HG03135 (cell line): Measurements from ENCODE around the gene HSF2BP.
"Not testable (repeated sequence)": the region's sequence is repeated elsewhere in the genome, so short reads cannot be mapped to it uniquely, and the experiment has no call there.

Experiments
- ATAC-seq: cut with Tn5 transposase; IDR thresholded peaks from one replicate; pipeline ENCODE4 v1.9.1; 2021; ENCODE audit warnings: mild to moderate bottlenecking, moderate library complexity; ENCODE audit not compliant: unreplicated experiment

The HSF2BP gene

GRCh38 chr21:43562451-43562850 is 96.8 kb downstream of the HSF2BP start:
- not testable (repeated sequence) for ATAC-seq

GRCh38 chr21:43540561-43540960 is 118.7 kb downstream of the HSF2BP start:
- not testable (repeated sequence) for ATAC-seq

DNA sequence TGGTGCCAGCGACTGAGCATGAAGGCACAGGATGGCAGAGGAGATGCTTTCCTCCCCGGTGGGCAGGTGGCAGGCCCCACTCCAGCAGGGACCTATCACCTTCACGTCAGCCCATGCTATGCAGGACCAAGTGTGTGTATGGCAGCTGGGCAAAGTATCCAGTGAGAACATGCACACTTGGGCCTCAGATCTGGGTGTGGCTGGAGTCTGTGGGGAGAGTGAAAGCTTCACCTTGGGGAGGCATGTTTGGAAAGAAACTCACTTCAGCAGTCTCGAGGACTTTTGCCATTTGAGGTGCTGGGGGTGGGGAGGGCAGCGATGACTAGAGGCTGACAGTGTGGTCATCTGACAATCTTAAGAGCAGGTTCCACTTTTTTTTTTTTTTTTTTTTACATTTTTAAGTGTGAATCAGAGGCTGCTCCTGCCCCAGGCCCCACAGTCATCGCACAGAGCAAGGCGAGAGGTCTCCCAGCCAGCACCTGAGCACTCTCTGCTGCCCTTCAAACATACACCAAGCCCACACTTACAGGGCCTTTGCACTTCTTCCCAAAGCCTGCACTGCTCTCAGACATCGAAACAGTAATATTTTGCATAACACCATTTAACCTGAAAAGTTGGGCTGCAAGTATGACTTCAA is 136.7 kb downstream of the HSF2BP start:
- not testable (repeated sequence) for ATAC-seq

DNA sequence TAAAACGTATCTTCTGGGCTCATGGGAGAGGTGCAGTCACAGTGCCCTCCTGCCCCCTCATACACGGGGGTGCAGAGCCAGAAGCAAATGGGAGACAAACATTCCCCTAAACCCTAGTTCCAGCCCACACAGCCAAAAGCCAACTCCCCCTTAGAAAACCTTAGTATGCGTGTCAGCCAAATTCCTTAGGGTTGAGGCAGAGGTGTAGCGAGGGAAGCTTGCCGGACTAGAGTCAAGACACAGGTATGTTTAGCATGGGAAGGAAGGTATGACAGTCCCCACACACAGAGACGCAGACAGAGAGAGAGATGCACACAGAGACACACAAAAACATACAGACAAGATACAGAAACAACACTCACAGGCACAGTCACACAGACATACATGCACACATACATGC is 141.6 kb downstream of the HSF2BP start:
- not testable (repeated sequence) for ATAC-seq

GRCh38 chr21:43516860-43517627 is 142.2 kb downstream of the HSF2BP start:
- not testable (repeated sequence) for ATAC-seq

GRCh38 chr21:43516295-43516847 is 142.9 kb downstream of the HSF2BP start:
- not testable (repeated sequence) for ATAC-seq

GRCh38 chr21:43514834-43515233 is 144.5 kb downstream of the HSF2BP start:
- ATAC-seq = not testable (repeated sequence)

DNA sequence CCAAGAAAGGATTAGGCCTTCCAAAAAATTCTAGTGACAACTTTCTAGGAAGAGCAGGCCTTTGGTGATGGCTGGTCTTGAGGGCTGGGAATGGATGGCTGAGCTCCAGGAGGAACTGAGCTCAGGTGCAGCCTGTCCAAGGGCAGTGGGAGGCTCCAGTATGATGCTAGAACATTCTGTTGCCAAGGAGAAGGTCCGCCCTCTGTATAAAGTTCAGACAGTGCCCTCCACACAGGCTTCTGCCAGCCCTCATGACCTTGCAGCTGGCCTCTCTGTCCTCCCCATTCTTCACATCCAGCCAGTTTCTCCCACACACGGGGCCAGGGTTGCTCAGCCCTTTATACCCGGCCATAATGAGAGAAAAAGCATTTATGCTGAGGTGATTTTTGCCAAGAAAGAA is 146.3 kb downstream of the HSF2BP start:
- not testable (repeated sequence) for ATAC-seq

DNA sequence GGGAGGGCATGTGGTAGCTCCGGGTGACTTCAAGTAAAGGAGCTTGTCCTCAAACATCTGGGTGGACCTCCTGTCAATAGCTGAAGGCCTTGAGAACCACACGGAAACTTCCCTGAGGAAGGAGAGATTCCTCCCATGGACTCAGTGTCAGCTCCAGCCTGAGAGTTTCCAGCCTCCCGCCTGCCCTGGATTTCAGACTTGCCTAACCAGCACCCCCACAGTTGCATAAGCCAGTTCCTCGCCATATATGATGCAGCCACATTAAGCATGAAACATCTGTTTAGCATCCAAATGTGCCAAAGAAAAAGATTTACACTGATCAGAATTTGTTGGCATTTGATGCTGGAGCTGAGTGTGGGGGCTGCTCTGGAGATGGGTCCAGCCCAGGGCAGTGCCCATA is 148.1 kb downstream of the HSF2BP start:
- not testable (repeated sequence) for ATAC-seq

DNA sequence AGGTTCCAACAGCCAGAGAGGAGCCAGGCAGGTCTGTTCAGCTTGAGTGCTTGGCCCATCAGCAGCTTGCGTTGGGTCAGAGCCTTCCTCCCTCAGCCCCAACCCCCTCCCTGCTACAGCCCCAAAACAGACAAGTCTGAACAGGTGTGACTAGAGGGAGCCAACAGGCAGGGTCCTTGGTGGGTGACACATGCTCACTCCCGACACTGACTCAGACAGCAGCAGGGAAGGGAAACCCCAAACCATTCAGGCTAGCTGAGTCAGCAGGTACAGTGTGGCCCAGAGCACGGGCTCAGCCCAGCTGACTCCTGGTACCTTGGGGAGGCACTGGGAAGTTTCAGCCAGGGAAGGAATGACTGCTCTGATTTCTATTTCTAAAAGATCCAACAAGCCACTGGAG is 148.6 kb downstream of the HSF2BP start:
- not testable (repeated sequence) for ATAC-seq

DNA sequence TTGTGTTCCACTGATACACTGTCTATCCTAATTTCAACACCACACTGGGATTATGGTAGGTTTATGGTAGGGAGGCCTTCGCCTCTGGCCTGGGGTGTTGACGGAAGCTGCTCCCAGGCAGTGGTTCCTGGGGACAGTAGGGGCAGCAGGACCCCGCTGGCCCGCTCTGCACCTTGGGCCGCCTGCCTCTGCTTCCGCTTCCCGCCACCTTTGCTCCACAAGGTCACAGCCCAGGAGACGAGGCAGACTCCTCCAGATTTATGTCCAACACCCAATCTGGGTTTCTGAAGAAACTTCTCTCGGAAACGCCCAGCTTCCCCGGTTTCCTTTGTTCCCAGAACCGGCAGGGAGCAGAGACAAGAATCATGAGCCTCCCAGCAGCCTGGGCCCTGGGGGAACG is 155.4 kb downstream of the HSF2BP start:
- ATAC-seq = not testable (repeated sequence)

DNA sequence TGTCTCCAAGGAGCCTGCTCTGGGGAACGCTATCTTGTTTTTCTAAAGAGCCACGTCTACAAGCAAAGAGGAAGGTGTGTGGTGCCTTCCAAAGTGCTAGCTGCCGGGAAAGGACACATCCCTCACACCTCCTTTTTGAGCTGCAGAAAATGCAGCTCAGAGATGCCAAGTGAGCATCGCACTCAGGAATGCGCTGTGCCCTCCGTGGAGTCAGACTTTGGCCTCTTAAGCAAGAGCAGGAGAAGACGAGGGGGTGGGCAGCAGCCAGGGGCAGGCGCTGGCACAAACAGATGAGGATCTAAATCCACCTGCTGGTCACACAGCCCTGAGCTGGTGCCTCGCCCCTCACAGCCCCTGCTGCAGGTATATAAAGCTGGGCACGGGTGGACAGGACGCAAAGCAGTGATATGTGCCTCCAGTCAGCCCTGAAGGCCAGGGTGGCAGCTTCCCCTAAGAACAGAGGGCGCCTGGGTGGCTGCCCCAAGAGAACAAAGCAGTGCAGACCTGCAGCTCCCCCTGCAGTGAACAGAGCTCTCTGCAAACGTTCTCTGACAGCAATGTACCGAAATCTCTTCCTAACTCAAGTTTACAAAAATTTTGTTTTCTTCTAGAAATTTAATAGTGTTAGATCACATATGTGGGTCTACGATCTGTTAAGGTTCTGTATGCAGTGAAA is 156.1 kb downstream of the HSF2BP start:
- not testable (repeated sequence) for ATAC-seq

DNA sequence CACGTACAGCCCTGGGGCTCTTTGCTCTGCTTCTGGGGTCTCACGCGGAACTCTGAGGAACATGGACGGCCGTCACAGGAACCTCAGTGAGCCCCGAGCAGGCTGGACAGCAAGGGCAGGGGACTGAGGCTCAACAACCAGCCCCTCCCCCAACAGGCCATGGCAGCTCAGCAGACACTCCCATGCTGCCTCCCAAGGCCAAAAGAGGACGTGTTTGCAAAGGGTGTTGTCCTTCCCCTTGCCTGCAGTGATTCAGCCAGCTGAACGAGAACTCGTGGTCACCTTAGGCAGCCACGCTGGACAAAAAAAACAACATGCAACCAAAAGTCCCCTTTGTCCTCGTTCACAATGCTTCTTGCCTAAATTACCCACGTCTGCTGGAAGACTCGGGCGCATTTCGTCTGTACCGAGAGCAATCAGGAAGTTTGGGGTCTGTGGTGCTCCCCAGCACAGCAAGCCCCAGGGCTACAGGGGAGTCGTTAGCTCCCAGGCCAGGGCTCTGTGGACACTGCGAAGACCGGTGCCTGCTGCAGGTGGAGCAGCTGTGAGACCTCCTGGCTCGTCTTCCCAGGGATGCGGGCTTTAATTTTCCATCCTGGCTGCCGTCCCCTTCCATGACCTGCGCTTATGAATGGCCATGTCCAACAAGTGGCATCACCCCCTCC is 156.7 kb downstream of the HSF2BP start:
- ATAC-seq = not testable (repeated sequence)

GRCh38 chr21:43498924-43499323 is 160.4 kb downstream of the HSF2BP start:
- ATAC-seq = not testable (repeated sequence)

- ATAC-seq = not testable (repeated sequence)
These were observed 161.2 kb downstream of the HSF2BP start for GRCh38 chr21:43498065-43498464.

- ATAC-seq = not testable (repeated sequence)
These were observed 164.8 kb downstream of the HSF2BP start for GRCh38 chr21:43494279-43495012.

DNA sequence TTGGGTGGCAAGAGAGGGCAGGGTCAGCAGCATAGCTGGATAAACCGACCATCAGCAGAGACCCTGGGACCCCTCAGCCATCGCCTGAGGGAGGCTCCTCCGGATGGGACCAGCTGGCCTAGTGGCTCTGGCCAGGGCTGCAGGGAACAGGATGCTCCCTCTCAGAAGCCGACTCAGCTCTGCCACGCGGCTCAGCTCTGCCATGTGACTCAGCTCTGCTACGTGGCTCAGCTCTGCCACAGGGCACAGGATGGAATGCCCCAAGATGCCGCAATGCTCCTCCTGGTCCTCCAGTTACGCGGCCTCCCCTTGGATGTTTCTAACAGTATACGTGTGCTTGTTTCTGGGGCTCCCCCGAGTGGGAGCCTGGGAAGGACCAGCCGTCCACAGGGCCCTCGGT is 165.8 kb downstream of the HSF2BP start:
- not testable (repeated sequence) for ATAC-seq

- not testable (repeated sequence) for ATAC-seq
These were observed 171.1 kb downstream of the HSF2BP start for GRCh38 chr21:43488235-43488634.

DNA sequence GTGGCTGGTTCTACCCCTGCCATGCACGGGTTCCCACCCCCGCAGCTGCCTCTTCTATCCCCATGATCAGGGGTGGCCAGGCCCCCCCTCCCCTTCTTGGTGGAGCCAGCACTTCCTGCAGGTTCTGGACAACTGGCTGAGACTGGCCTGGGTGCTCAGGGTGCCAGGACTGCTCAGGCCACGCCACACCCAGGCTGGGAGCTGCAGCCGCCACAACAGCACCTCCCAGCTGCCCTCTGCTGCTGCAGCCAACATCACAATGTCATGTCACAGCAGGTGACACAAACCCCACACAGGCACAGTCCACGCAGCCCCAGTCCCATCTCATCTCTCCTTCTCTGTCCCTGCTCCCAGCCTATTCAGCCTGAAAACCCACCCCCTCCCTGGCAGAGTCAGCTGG is 173.2 kb downstream of the HSF2BP start:
- not testable (repeated sequence) for ATAC-seq

DNA sequence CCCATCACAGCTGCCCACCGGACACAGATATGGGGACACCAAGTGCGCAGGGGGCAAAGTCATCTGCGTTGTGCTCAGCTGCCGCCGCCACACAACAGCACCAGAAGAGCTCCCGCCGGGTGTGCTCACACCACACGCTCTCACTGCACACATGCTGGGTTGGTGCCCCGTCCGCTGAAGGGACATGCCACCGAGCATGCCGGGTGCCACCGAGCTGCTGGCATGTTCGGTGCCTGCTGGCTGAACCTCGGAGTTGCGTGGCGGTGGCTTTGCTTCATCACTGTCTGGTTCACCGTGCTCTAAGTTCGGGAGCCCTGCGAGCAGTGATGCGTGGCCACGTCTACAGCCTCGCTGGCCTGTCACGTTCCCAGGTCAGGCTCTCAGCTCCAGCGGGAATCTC is 174.3 kb downstream of the HSF2BP start:
- not testable (repeated sequence) for ATAC-seq
